22Rv1 (cell line): ENCODE results near the gene DYNC1I1.

ENCODE experiments used
- CTCF ChIP-seq: fragments of 450-650 bp; IDR thresholded peaks from 2 replicates; pipeline ENCODE4 v1.5.1; 2017; ENCODE audit warnings: mild to moderate bottlenecking
- ZFX ChIP-seq: fragments of 450-650 bp; IDR thresholded peaks from 2 replicates; pipeline ENCODE4 v1.6.1; 2017; ENCODE audit warnings: antibody characterized with exemption, borderline replicate concordance

GRCh38 chr7:95865716-95866371 is 93.5 kb downstream of the DYNC1I1 start:
- TF ChIP-seq CTCF (peak; percentile 56), ZFX (no peak)
